ENCODE measurements around the gene LIN52. TPM values are rescaled to one million over a fixed set of nuclear protein-coding genes. Genes with fewer than 3 reads are reported as not detected.

LIN52 gene
- total RNA-seq, 4 donors from 2014 or later: 8.3 to 13.4 (median 9.9) TPM

GRCh38 chr14:74141703-74142102 is 56.9 kb downstream of the LIN52 start:
- TF ChIP-seq CTCF (IDR thresholded peaks at IDR 0.05; ENCODE audit: low read depth): no peak

- no peak for TF ChIP-seq CTCF (IDR thresholded peaks at IDR 0.05; ENCODE audit: low read depth)
Observed at GRCh38 chr14:74142523-74142922, 57.8 kb downstream of the LIN52 start.

- TF ChIP-seq CTCF (IDR thresholded peaks at IDR 0.05; ENCODE audit: low read depth): no peak
Observed at GRCh38 chr14:74144789-74145188, 60.0 kb downstream of the LIN52 start.

- no peak for TF ChIP-seq CTCF (IDR thresholded peaks at IDR 0.05; ENCODE audit: low read depth)
Observed at GRCh38 chr14:74147571-74147970, 62.8 kb downstream of the LIN52 start.

GRCh38 chr14:74148705-74149104 is 63.9 kb downstream of the LIN52 start:
- no peak for TF ChIP-seq CTCF (IDR thresholded peaks at IDR 0.05; ENCODE audit: low read depth)

- no peak for TF ChIP-seq CTCF (IDR thresholded peaks at IDR 0.05; ENCODE audit: low read depth)
Observed at GRCh38 chr14:74155287-74155686, 70.5 kb downstream of the LIN52 start.

- no peak for TF ChIP-seq CTCF (IDR thresholded peaks at IDR 0.05; ENCODE audit: low read depth)
Observed at GRCh38 chr14:74155749-74156148, 71.0 kb downstream of the LIN52 start.
